HG03060 (cell line): ENCODE data around the gene STAT3.

Experiments used
- ATAC-seq: cut with Tn5 transposase; IDR thresholded peaks from one replicate; pipeline ENCODE4 v1.9.1; 2021; ENCODE audit warnings: low read depth, moderate number of reproducible peaks; ENCODE audit not compliant: unreplicated experiment

Gene STAT3

DNA sequence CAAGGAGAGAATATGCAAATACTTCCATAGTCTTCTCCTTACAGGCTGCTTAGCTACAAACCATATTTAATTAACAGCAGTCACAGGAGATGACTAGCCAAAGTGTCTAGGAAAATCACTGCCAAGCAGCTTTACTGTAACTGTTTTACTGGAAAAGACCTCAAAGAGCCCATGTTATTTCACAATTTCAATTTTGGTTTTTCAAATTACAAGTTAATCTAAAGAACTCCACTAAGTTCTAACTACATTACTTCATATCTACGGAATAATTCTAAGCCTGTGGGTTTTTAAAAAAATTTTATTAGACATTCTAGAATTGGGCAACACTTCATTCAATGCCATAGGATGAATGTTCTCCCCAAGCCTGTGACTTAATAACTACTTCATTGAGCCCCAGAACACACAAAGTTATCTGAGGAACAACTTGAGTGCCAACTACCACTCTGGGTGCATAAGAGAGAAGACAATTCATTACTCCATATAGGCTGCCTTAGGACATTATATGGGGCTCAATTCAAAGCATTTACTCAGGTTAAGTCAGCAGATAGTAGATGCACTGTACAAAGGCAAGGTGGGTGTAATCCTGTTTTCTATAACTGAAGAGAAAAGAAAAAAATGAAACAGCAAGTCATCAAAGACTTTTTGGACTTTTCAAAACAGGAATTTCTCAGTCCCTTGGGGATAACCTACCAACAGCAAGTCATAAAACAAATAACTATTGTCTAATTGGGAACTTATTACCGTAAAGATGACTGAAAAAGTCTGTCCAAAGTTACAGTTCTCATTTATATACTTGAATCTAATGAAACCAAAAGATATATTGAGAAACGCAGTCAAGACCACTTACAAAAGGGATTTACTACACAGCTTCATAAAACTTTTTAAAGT, 33.0 kb downstream of the STAT3 start:
- no peak for ATAC-seq

DNA sequence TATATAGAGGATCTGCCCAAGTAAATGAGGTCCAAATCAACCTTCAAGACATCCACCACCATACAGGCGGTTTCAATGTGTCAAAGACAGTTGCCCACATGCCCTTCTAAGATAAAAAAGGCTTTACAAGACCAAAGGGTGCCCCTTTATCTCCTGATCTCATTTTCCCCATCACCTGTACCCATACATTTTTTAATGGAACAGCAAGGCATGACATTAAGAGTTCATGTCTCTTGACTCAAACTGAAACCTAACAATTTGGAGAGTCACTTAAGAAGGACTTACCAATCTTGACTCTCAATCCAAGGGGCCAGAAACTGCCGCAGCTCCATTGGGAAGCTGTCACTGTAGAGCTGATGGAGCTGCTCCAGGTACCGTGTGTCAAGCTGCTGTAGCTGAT, 40.1 kb downstream of the STAT3 start:
- ATAC-seq, result no peak

GRCh38 chr17:42347606-42348005, 40.6 kb downstream of the STAT3 start:
- ATAC-seq, result no peak

DNA sequence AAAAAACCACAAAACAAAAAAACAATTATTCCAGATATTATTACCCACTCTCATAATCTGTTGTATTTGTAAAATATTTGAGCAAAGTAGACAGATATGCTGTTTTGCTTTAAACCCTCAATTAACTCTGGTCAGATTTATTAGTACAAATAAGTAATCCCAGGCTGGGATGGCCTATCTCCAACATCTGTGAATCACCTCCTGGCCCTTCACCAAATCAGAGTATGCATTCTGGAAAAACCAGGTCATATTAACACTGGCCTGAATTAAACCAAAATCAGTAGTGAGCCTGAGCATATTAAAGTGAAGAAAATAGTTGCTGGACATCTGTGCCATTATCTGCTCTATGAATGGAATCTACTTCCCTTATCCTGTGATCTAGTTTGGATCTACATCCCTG, 41.0 kb downstream of the STAT3 start:
- no peak for ATAC-seq

- no peak for ATAC-seq
These were observed 41.8 kb downstream of the STAT3 start for GRCh38 chr17:42346481-42346880.

DNA sequence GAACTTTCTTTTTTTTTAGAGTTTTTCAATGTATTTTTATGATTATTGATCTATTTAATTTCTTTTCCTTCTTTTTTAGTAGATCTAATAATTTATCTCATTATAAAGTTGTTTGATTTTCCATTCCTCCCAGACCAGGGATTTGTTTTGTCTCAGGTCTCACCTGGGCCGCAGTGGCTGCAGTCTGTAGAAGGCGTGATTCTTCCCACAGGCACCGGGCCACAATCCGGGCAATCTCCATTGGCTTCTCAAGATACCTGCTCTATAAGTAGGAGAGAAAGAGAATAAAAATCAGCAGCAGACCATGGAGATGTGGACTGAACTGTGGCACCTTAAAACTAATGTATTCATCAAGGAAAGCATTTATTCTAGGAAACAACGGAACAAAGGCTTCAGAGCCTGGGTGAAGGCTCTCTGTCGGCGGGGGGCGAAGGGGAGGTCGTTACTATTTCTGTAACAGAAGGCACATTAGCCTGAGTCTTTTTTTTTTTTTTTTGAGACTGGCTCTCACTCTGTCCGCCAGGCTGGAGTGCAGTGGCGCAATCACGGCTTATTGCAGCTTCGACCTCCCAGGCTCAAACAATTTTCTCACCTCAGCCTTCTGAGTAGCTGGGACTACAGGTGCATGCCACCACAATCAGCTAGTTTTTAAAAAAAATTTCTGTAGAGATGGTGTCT, 42.7 kb downstream of the STAT3 start:
- no peak for ATAC-seq

- no peak for ATAC-seq
These were observed 45.8 kb downstream of the STAT3 start for GRCh38 chr17:42342242-42343008.

GRCh38 chr17:42341568-42341967, 46.7 kb downstream of the STAT3 start:
- no peak for ATAC-seq

DNA sequence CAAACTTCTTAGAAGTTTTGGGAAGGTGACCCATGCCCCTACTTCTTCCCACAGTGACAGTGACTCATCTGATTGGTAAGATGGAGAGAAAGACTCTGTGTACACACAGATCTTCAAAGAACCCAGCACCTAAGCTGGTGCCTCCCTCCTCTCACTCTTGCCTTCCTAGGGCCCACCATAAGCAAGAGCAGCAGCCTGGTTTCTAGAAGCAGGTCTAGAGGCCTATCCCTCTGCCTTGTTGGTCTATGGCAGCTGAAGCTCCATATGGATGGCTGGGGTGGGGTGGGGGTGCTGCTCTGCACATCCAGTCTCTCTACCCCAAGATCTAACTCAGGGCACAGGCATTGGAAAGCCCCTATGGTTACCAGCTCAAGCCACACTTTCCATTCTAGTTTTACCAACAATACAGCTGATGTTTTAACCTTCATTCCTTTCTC, 47.5 kb downstream of the STAT3 start:
- no peak for ATAC-seq

- ATAC-seq, result no peak
These were observed 49.0 kb downstream of the STAT3 start for GRCh38 chr17:42339221-42339620.

DNA sequence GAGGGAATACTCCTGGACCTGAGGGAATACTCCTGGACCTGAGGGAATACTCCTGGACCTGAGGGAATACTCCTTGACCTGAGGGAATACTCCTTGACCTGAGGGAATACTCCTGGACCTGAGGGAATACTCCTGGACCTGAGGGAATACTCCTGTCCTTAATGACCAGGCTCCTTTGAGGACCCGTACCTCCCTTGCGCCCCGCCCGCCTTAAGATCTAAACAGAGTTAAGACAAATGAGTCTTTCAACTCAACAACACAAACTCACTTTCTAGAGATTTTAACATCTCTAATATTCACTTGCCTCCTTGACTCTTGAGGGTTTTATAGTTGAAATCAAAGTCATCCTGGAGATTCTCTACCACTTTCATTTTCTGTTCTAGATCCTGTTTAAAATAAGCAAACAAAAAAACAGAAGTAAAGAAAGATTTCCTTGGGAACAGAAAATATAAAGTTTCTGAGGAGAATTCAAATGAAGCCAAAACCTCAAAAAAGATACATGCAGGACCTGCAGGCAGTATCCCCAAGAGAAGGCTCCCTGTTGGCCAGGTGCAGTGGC, 49.7 kb downstream of the STAT3 start:
- no peak for ATAC-seq

- peak; percentile 48 for ATAC-seq
These were observed 50.8 kb downstream of the STAT3 start for GRCh38 chr17:42337442-42337841.

DNA sequence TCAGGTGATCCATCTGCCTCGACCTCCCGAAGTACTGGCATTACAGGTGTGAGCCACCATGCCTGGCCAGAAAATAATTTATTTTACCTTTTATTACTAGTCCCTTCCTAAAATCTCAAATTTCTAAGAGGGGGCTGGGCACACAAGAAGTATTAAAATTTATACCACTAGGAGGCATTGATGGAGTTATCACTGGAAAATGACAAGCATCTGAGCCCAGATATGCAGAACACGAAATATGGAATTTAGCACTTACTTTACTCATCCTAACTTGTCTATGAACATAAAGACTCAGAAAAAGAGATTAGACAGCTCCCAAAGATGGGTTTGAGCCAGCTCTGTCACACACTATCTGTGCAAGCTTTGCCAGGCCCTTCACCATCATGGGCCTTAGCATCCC, 53.6 kb downstream of the STAT3 start:
- ATAC-seq, result no peak

DNA sequence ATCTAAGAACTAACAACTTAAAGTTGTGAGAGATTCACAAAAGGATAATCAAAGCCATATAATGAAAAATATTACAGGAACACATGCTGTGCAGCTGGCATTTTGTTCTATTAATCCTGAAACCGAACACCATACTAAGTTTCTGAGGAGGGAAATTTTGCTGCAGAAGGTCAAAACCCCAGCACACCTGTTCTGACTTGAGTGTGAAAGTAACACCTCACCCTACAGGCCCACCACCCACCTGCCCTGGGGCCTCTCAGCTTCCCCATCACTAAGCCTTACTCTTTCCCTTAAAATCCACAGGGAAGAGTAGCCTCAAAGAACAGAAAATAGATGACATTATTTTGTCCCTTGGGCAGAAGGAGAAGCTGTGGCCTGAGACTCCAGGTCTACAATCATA, 55.2 kb downstream of the STAT3 start:
- ATAC-seq, result no peak

- ATAC-seq, result no peak
These were observed 58.9 kb downstream of the STAT3 start for GRCh38 chr17:42329025-42329976.

DNA sequence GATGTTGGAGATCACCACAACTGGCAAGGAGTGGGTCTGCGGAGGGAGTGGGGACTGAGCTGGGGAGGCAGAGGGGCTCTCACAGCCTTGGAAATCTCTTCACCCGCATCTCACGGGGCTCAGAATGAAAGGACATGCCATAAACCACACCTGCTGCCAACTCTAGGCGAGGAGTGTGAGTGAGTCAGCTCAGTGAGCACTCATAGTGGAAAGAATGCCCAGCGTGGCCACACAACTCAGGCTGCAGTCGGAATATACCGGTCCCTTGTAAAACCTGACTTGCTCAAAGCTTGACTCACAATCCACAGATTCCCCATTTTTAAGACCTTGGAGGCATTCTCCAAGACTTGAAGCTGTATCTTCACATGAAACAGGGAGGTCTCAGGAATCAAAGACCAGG, 63.2 kb downstream of the STAT3 start:
- no peak for ATAC-seq

- ATAC-seq, result no peak
These were observed 64.9 kb downstream of the STAT3 start for GRCh38 chr17:42323268-42323773.

- peak; percentile 61 for ATAC-seq
These were observed 65.6 kb downstream of the STAT3 start for GRCh38 chr17:42322382-42323267.

GRCh38 chr17:42321555-42321954, 66.7 kb downstream of the STAT3 start:
- ATAC-seq, result no peak
